IPS-NIHi7 (cell line): ENCODE results near the gene STARD6.
"Not testable (repeated sequence)": the region's sequence is repeated elsewhere in the genome, so short reads cannot be mapped to it uniquely, and the experiment has no call there.

Source experiments
- DNase-seq: peaks from one replicate; pipeline ENCODE4 v3.0.0; 2012; ENCODE audit warnings: mixed read lengths; ENCODE audit errors: extremely low spot score

The STARD6 gene

GRCh38 chr18:54357660-54358494 is at the start of gene STARD6, which contains the start of gene C18orf54:
Gene STARD6 (minus strand): TSS chr18:54357858. CDS start chr18:54354573, 3,285 bp downstream.
Gene C18orf54 (plus strand): TSS chr18:54357906. CDS start chr18:54360573, 2,667 bp downstream.
- DNase-seq: peak; percentile 97

GRCh38 chr18:54405290-54405689 is 47.6 kb upstream of the STARD6 start:
- no peak for DNase-seq

DNA sequence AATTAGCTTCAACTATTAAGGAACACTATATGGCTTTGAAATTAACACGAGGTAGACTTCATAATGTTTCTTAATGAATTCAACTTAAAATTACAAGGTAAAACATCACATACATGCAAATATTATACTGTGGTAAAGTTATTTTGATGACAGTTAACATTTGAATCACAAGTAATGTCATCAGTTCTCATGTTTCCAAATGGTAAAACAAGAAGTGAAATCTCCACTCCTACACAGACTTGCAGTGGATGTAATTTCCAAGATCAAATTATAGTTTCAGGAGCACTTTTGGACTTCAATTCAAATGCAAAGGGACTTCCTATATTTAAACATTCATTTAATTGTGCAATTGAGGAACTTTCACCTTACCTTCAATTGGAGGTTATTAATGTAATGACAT is 39.1 kb upstream of the STARD6 start:
- DNase-seq: no peak

GRCh38 chr18:54393648-54394294 is 36.1 kb upstream of the STARD6 start:
- no peak for DNase-seq

GRCh38 chr18:54392543-54393023 is 34.9 kb upstream of the STARD6 start:
- peak; percentile 55 for DNase-seq

GRCh38 chr18:54390838-54391237 is 33.2 kb upstream of the STARD6 start:
- no peak for DNase-seq

GRCh38 chr18:54389143-54389505 is 31.5 kb upstream of the STARD6 start:
- DNase-seq: no peak

- DNase-seq: peak; percentile 73
Observed at GRCh38 chr18:54388203-54389142, 30.8 kb upstream of the STARD6 start.

DNA sequence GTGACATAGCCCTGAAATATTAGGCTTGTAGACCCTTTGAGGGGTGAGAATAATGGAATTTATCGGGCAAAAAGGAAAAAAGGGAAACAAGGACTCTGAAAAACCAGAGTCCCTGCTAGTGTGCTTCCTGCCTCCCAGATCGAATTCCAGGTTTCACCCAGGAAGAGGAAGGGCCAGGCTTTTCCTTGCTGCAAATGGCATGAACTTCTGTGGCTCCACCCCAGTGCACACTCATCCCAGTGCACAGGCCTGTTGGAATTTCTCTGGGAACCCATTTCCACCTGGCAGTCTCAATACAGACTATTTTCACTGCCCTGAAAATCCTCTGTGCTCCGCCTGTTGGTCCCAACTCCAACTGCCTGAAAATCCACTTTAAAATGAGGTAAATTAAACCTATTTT is 30.0 kb upstream of the STARD6 start:
- DNase-seq: no peak

DNA sequence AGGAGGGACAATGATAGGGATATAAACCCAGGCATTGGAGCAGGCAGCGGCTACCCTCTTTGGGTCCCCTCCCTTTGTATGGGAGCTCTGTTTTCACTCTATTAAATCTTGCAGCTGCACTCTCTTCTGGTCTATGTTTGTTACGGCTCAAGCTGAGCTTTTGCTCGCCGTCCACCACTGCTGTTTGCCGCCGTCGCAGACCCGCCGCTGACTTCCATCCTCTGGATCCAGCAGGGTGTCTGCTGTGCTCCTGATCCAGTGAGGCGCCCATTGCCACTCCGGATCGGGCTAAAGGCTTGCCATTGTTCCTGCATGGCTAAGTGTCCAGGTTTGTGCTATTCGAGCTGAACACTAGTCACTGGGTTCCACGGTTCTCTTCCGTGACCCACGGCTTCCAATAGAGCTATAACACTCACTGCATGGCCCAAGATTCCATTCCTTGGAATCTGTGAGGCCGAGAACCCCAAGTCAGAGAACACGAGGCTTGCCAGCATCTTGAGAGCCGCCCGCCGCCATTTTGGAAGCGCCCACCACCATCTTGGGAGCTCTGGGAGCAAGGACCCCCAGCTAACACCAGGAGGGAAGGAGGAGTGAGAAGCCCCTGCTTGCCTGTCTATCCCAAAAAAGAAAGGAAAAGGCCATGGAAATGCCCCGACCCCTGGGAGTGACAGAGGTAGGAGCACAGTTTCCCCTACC is 29.3 kb upstream of the STARD6 start:
- DNase-seq: not testable (repeated sequence)

DNA sequence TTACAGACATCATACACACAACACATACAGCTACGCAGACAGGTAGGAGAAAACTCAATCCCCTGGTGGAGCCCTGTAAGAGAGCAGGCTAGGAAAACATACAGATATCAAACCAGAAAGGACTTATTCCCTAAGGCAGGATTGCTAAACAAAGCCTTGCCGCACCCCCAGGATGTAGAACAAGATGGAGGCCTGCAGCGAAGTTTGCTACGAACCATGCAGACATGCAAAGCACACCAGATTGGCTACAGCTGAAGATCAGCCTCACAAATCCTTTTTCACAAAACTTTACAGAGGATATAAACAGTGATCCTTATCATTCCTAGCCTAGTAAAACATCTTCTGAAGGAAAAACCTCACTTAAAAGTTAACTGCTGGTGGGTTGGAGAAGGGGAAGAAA is 28.4 kb upstream of the STARD6 start:
- no peak for DNase-seq

- no peak for DNase-seq
Observed at GRCh38 chr18:54382733-54383252, 25.1 kb upstream of the STARD6 start.

DNA sequence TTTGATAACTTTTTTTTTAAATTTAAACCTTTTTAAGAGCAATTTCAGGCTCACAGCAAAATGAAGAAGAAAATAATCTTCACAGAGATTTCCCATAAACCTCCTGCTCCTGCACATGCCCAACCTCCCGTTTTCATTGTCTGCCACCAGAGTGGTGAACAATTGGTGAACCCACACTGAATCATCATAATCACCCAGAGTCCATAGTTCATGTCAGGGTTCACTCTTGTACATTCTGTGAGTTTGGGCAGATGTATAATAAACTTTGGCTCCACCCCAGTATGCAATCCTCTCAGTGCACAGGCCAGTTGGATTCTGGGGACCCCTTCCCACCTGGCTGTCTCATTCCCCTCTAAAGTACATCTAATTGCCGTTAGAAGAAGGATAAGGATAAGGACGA is 24.4 kb upstream of the STARD6 start:
- DNase-seq: no peak

DNA sequence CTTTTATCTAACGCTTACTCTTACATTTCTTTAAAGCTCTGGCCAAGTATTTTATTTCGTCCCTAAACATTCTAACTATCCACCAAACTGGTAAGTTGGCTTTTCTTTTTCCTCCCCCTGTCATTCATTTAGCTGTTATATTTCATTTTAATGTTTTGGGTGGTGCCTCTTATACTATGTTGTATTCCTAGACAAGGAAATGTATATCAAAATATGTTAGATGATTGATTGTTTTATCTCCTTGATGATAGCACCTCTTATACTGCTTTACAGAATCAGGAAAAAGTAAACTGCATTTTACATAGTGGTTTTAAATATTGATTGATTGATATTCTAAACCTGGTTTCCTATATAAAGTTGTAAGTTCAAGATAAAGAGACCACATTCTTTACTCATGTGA is 24.0 kb upstream of the STARD6 start:
- no peak for DNase-seq

- DNase-seq: no peak
Observed at GRCh38 chr18:54378057-54378456, 20.4 kb upstream of the STARD6 start.

DNA sequence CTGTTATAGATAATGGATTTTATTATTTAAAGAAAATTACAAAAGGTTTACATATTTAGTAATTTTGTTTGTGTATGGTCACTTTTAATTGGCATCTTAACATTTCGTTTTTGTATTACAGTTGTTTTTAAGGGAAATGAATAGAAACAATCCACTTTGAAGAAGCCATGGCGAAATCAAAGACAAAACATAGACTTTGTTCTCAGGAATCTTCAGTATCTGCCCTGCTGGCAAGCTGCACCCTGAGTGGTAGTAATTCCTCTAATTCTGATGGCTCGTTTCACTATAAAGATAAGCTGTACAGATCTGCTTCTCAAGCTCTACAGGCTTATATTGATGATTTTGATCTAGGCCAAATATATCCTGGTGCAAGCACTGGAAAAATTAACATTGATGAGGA is 2.7 kb upstream of the STARD6 start:
- no peak for DNase-seq

DNA sequence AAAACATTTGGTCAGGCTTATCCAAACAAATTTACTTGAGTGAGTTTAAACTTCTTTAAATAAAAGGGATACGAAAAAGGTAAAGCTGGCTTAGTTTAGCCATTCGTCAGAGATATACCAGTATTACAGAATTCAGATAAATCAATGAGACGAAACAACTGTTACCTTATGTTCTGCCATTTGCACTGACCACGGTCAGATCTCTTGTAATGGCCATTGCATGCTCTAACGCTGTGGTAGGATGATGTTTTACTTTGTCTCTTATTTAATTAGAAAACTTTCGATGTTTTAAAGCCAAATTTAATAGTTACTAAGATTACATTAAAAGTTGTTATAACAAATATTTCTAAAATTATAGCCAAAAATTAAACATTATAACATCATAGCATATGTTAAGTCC is 1.6 kb upstream of the STARD6 start:
- DNase-seq: no peak

DNA sequence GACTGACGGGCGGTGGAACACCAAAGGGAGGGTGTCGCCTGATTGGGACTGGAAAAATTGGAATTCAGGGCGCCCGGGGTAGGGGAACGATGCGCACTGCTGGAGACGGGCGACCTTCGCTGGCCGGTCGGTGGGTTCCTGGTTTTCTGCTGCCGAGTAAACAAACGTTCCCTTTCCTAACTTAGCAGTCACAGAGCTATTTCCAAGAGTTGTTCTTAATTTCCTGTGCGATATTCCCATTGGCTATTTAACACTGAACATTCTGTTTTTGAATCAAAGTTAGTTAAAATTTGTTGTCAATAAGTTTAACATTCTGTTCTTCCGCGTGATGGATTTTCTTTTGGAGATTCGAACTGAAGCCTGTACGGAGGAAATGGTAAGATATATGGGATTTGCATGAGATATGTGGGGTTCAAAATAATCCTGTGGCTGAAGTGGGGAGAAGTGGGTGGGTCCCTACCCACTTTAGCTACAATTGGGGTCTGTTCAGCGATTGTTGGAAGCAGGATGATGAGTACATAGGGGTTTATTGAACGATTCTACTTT is 910 bp upstream of the STARD6 start:
- peak; percentile 40 for DNase-seq

DNA sequence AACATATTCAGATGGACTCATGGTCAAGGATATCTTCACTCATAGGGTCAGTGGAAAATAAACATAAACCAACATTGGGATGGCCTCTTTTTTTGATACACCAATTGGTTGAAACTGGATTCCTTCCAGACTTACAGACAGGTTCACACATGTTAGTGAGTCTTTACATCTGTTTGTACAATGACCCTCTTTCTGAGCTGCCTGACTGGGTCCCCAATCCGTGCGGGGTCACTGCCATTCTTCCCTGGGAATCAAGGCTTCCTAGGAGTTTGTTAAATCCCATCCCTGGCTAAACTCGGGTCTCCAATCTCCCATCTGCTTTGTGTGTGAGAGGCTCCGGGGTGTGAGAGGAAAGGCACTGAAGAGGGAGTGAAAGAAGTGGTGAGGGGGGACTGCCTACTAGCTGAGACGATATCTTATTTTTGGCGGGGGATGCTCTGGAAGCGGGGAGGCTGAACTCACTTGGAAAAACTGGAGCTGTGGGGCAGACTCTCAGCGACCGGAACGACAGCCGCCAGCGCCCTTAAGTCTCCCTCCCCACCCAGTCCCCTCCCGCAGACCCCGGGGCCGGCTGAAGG is 487 bp downstream of the STARD6 start:
- DNase-seq: no peak

GRCh38 chr18:54351186-54351585 is 6.5 kb downstream of the STARD6 start:
- no peak for DNase-seq
